GM06990 (cell line): ENCODE measurements around the gene EML3.

Source experiments
- DNase-seq: peaks from one replicate; pipeline ENCODE4 v3.0.0-alpha.2; 2011; ENCODE audit not compliant: insufficient read length; ENCODE audit errors: extremely low read depth
- H3K27me3 ChIP-seq: replicated peaks from 2 replicates; pipeline ENCODE4 v1.6.0; 2011; ENCODE audit warnings: low read length; ENCODE audit not compliant: control insufficient read depth, insufficient read depth
- H3K36me3 ChIP-seq: 2 replicates; pipeline ENCODE4 v1.5.1; 2011; ENCODE audit warnings: low read length; ENCODE audit not compliant: control insufficient read depth, insufficient read depth
- H3K4me3 ChIP-seq: replicated peaks from 2 replicates; pipeline ENCODE4 v1.5.1; 2011; ENCODE audit warnings: low read depth, mild to moderate bottlenecking, control low read depth, low read length
- CTCF ChIP-seq: IDR thresholded peaks from 2 replicates; pipeline ENCODE4 v1.5.1; 2011; ENCODE audit warnings: low read length, control low read depth, mild to moderate bottlenecking, inconsistent platforms; ENCODE audit not compliant: insufficient read depth, poor library complexity, severe bottlenecking

Gene EML3

GRCh38 chr11:62649486-62649885 is 36.9 kb upstream of the EML3 start:
- DNase-seq = no peak
- no peaks in the 10 kb centered on the region for H3K27me3 ChIP-seq
- peaks cover 19% of the 10 kb centered on the region for H3K36me3 ChIP-seq
- no peak overlapping the region for H3K4me3 ChIP-seq
- no peak for TF ChIP-seq CTCF

- no peak for DNase-seq
- Histone ChIP-seq H3K36me3 (peaks cover 19% of the 10 kb centered on the region), H3K4me3 (no peak overlapping the region), H3K27me3 (no peaks in the 10 kb centered on the region)
- TF ChIP-seq CTCF = no peak
Measured at GRCh38 chr11:62648967-62649364, 36.4 kb upstream of the EML3 start.

GRCh38 chr11:62648185-62648966 is 35.8 kb upstream of the EML3 start:
- Histone ChIP-seq H3K36me3 (peaks cover 19% of the 10 kb centered on the region), H3K4me3 (no peak overlapping the region), H3K27me3 (no peaks in the 10 kb centered on the region)
- TF ChIP-seq CTCF = no peak
- DNase-seq = no peak

- no peaks in the 10 kb centered on the region for H3K27me3 ChIP-seq
- no peak overlapping the region for H3K4me3 ChIP-seq
- TF ChIP-seq CTCF = no peak
- DNase-seq = no peak
- peaks cover 19% of the 10 kb centered on the region for H3K36me3 ChIP-seq
Measured at GRCh38 chr11:62647609-62648005, 35.0 kb upstream of the EML3 start.

GRCh38 chr11:62646825-62647608 is 34.4 kb upstream of the EML3 start:
- no peak for TF ChIP-seq CTCF
- Histone ChIP-seq H3K36me3 (peaks cover 19% of the 10 kb centered on the region), H3K27me3 (no peaks in the 10 kb centered on the region), H3K4me3 (no peak overlapping the region)
- no peak for DNase-seq
